SU-DHL-6 (cell line): ENCODE data around the gene SH3PXD2A.

Source experiments
- H2AFZ ChIP-seq: fragments of 200-600 bp; sonication (generic); 2 replicates; pipeline ENCODE4 v1.6.1; 2014; ENCODE audit warnings: low read depth, mild to moderate bottlenecking, moderate library complexity, mixed read lengths, antibody characterized with exemption, low read length; ENCODE audit not compliant: severe bottlenecking
- H3F3A ChIP-seq: fragments of 200-600 bp; shearing (Covaris generic); 2 replicates; pipeline ENCODE4 v1.6.0; 2016; ENCODE audit warnings: antibody characterized with exemption, mild to moderate bottlenecking; ENCODE audit not compliant: insufficient read depth
- H3K27ac ChIP-seq: fragments of 200-600 bp; sonication (generic); 2 replicates; pipeline ENCODE4 v1.5.1; 2016; ENCODE audit warnings: low read depth, mild to moderate bottlenecking, low read length, moderate library complexity, mixed read lengths
- H3K27me3 ChIP-seq: fragments of 200-600 bp; sonication (generic), shearing (Covaris generic); 2 replicates; pipeline ENCODE4 v1.6.0; 2014; ENCODE audit warnings: mild to moderate bottlenecking, low read length
- H3K36me3 ChIP-seq: fragments of 200-600 bp; sonication (generic); 2 replicates; pipeline ENCODE4 v1.6.1; 2014; ENCODE audit warnings: mild to moderate bottlenecking, low read length, mixed read lengths
- H3K4me2 ChIP-seq: fragments of 300-600, 200-600 bp; shearing (Covaris generic), sonication (generic); 2 replicates; pipeline ENCODE4 v1.6.0; 2014; ENCODE audit warnings: low read length, low read depth, mild to moderate bottlenecking; ENCODE audit not compliant: poor library complexity, severe bottlenecking
- H3K4me3 ChIP-seq: fragments of 200-600 bp; sonication (generic); 2 replicates; pipeline ENCODE4 v1.5.1; 2014; ENCODE audit warnings: antibody characterized with exemption, low read length, mild to moderate bottlenecking, mixed read lengths; ENCODE audit not compliant: insufficient read depth, poor library complexity, severe bottlenecking
- H3K79me2 ChIP-seq: fragments of 200-600 bp; sonication (generic); 2 replicates; pipeline ENCODE4 v1.6.1; 2014; ENCODE audit warnings: mild to moderate bottlenecking, low read length, moderate library complexity; ENCODE audit not compliant: insufficient read depth
- H3K9ac ChIP-seq: fragments of 200-600 bp; sonication (generic); 2 replicates; pipeline ENCODE4 v1.7.0; 2014; ENCODE audit warnings: mild to moderate bottlenecking, low read length
- H3K9me2 ChIP-seq: fragments of 200-600 bp; sonication (generic); replicated peaks from 2 replicates; pipeline ENCODE4 v1.6.1; 2014; ENCODE audit warnings: low read length; ENCODE audit not compliant: insufficient read depth
- H3K9me3 ChIP-seq: fragments of 200-600 bp; sonication (generic); 2 replicates; pipeline ENCODE4 v1.6.1; 2014; ENCODE audit warnings: low read length, mixed read lengths; ENCODE audit not compliant: insufficient read depth
- H4K20me1 ChIP-seq: fragments of 200-600 bp; sonication (generic); 2 replicates; pipeline ENCODE4 v1.6.1; 2014; ENCODE audit warnings: low read depth, mild to moderate bottlenecking, antibody characterized with exemption, low read length, moderate library complexity, mixed read lengths
- EZH2phosphoT487 ChIP-seq: fragments of 200-600 bp; sonication (generic), shearing (Covaris generic); conservative IDR thresholded peaks from 2 replicates; pipeline ENCODE4 v1.6.1; 2018; ENCODE audit warnings: mild to moderate bottlenecking, antibody characterized with exemption, low read length, moderate library complexity, mixed read lengths
- TF ChIP-seq, protein P1 (sequence below): fragments of 200-600 bp; sonication (generic); IDR thresholded peaks from one replicate; pipeline ENCODE4 v1.5.1; 2017; ENCODE audit warnings: antibody characterized with exemption, mild to moderate bottlenecking, low read length, moderate library complexity; ENCODE audit not compliant: insufficient read depth, poor library complexity, severe bottlenecking

The SH3PXD2A gene

DNA sequence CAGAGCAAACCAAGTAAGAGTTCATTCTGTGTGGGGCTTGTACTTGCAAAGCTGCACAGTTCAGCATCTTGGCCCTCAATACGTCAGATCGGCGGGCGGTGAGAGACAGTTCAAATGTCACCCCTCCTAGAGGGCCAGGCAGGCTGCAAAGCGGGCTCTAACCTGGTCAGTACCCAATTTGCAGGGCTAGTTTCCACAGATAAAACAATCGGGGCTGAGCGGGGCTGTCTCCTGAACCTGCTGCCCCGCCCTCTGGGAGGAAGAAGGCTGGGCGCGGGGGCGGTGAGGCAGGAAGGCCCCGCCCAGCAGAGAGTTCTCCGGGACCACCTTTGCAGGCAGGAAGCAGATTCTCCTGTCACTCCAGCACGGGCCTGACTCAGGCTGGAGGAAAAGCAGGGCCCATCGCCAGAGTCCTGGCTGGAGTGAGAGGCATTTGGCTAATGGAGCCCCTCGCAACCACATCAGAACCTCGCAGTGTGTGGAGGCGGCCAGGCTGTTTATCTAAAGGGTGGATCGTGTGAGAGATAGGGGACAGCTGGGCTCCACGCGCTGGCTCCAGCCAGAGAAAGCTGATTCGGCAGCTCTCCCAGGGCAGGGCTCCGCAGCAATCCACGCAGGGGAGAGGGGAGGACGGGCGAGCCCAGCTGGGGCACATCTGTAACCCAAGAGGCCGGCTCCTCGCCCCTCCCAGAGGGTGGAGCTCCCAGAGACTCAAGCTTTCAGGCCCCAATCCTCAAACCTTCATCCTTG, 83.1 kb downstream of the SH3PXD2A start:
- Histone ChIP-seq H3F3A (no peaks in the 10 kb centered on the region), H3K27ac (no peak overlapping the region), H3K79me2 (no peaks in the 10 kb centered on the region), H2AFZ (peak overlapping the region; percentile 88), H3K9me3 (no peaks in the 10 kb centered on the region), H3K27me3 (no peaks in the 10 kb centered on the region), H3K9ac (peak overlapping the region; percentile 41; the same call in 1 of the 2 replicates), H4K20me1 (no peaks in the 10 kb centered on the region), H3K4me2 (peak overlapping the region; percentile 65), H3K9me2 (no peaks in the 10 kb centered on the region), H3K36me3 (no peaks in the 10 kb centered on the region), H3K4me3 (peak overlapping the region; percentile 34)
- TF ChIP-seq, protein P1, sequence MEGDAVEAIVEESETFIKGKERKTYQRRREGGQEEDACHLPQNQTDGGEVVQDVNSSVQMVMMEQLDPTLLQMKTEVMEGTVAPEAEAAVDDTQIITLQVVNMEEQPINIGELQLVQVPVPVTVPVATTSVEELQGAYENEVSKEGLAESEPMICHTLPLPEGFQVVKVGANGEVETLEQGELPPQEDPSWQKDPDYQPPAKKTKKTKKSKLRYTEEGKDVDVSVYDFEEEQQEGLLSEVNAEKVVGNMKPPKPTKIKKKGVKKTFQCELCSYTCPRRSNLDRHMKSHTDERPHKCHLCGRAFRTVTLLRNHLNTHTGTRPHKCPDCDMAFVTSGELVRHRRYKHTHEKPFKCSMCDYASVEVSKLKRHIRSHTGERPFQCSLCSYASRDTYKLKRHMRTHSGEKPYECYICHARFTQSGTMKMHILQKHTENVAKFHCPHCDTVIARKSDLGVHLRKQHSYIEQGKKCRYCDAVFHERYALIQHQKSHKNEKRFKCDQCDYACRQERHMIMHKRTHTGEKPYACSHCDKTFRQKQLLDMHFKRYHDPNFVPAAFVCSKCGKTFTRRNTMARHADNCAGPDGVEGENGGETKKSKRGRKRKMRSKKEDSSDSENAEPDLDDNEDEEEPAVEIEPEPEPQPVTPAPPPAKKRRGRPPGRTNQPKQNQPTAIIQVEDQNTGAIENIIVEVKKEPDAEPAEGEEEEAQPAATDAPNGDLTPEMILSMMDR, result no peak
- TF ChIP-seq EZH2phosphoT487, result no peak

DNA sequence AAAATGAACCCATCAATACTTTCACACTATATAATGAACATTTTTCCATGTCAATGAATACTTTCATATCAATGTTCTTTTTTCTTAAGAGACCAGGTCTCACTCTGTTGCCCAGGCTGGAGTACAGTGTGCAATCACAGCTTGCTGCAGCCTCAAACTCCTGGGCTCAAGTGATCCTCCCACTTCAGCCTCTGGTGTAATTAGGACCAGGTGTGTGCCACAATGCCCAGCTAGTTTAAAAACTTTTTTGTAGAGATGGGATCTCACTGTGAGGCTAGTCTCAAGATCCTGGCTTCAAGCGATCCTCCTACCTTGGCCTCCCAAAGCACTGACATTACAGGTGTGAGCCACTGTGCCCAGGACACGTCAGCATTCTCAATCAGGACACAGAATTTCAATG, 85.2 kb downstream of the SH3PXD2A start:
- Histone ChIP-seq H3K36me3 (no peaks in the 10 kb centered on the region), H2AFZ (no peak overlapping the region), H3K27me3 (no peaks in the 10 kb centered on the region), H3F3A (no peaks in the 10 kb centered on the region), H3K4me3 (no peak overlapping the region), H3K9ac (no peak overlapping the region), H3K9me3 (no peaks in the 10 kb centered on the region), H4K20me1 (no peaks in the 10 kb centered on the region), H3K79me2 (no peaks in the 10 kb centered on the region), H3K9me2 (no peaks in the 10 kb centered on the region), H3K4me2 (no peak overlapping the region), H3K27ac (no peak overlapping the region)
- TF ChIP-seq, protein P1, result no peak
- TF ChIP-seq EZH2phosphoT487, result no peak

DNA sequence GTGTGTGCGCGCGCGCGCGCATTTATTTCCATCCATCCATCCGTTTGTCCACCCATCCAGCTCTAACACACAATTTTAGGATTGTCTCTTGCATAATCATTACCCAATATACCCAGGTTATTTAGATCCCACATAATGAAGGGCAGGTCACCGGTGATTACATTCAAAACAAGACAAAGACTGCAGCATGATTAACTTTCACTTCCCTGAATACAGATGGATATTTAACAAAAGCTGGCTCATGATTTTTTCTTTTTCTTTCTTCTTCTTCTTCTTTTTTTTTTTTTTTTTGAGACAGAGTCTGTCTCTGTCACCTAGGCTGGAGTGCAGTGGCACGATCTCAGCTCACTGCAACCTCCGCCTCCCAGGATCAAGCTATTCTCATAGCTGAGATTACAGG, 86.2 kb downstream of the SH3PXD2A start:
- no peaks in the 10 kb centered on the region for H3K27me3 ChIP-seq
- no peaks in the 10 kb centered on the region for H3F3A ChIP-seq
- no peaks in the 10 kb centered on the region for H4K20me1 ChIP-seq
- no peaks in the 10 kb centered on the region for H3K9me2 ChIP-seq
- no peak overlapping the region for H3K4me3 ChIP-seq
- TF ChIP-seq EZH2phosphoT487, result no peak
- TF ChIP-seq, protein P1, result no peak
- H3K27ac ChIP-seq, result no peak overlapping the region
- H3K79me2 ChIP-seq, result no peaks in the 10 kb centered on the region
- no peak overlapping the region for H3K9ac ChIP-seq
- no peaks in the 10 kb centered on the region for H3K36me3 ChIP-seq
- H2AFZ ChIP-seq, result no peak overlapping the region
- no peak overlapping the region for H3K4me2 ChIP-seq
- H3K9me3 ChIP-seq, result no peaks in the 10 kb centered on the region
